NCI-H2029 (cell line): Measurements from ENCODE around the gene VWA8.
A peak's percentile ranks its signal among the peaks of the same experiment; 100 is the strongest.
"Not testable (repeated sequence)": the region's sequence is repeated elsewhere in the genome, so short reads cannot be mapped to it uniquely, and the experiment has no call there.

Experiments used
- DNase-seq: peaks from one replicate; lab custom pipeline; 2025; lab: John Stamatoyannopoulos, UW

The VWA8 gene

GRCh38 chr13:41552031-41552430 is 408.9 kb downstream of the VWA8 start:
- no peak for DNase-seq

GRCh38 chr13:41550276-41550675 is 410.6 kb downstream of the VWA8 start:
- no peak for DNase-seq

- DNase-seq = no peak
Observed at GRCh38 chr13:41549491-41549890, 411.4 kb downstream of the VWA8 start.

- no peak for DNase-seq
Observed at GRCh38 chr13:41548910-41549309, 412.0 kb downstream of the VWA8 start.

GRCh38 chr13:41548031-41548430 is 412.9 kb downstream of the VWA8 start:
- DNase-seq = no peak

- no peak for DNase-seq
Observed at GRCh38 chr13:41547251-41548000, 413.5 kb downstream of the VWA8 start.

GRCh38 chr13:41546372-41547190 is 414.3 kb downstream of the VWA8 start:
- no peak for DNase-seq

GRCh38 chr13:41545432-41545707 is 415.5 kb downstream of the VWA8 start:
- DNase-seq = no peak

- DNase-seq = no peak
Observed at GRCh38 chr13:41543664-41544300, 417.1 kb downstream of the VWA8 start.

GRCh38 chr13:41542799-41543198 is 418.1 kb downstream of the VWA8 start:
- DNase-seq = not testable (repeated sequence)

- no peak for DNase-seq
Observed at GRCh38 chr13:41542281-41542680, 418.6 kb downstream of the VWA8 start.

- DNase-seq = no peak
Observed at GRCh38 chr13:41541142-41541938, 419.6 kb downstream of the VWA8 start.

GRCh38 chr13:41540240-41540639 is 420.7 kb downstream of the VWA8 start:
- DNase-seq = peak; percentile 2

GRCh38 chr13:41533266-41534052 is 427.4 kb downstream of the VWA8 start:
- no peak for DNase-seq

GRCh38 chr13:41528021-41528420 is 432.9 kb downstream of the VWA8 start:
- DNase-seq = no peak

GRCh38 chr13:41520660-41521630 is 440.0 kb downstream of the VWA8 start:
- DNase-seq = no peak

- no peak for DNase-seq
Observed at GRCh38 chr13:41520016-41520659, 440.8 kb downstream of the VWA8 start.
